GM19023 (cell line): ENCODE results near the gene TTLL1.

ENCODE experiments used
- ATAC-seq: cut with Tn5 transposase; IDR thresholded peaks from one replicate; pipeline ENCODE4 v1.9.1; 2021; ENCODE audit warnings: mild to moderate bottlenecking, moderate library complexity; ENCODE audit not compliant: unreplicated experiment

Gene TTLL1

DNA sequence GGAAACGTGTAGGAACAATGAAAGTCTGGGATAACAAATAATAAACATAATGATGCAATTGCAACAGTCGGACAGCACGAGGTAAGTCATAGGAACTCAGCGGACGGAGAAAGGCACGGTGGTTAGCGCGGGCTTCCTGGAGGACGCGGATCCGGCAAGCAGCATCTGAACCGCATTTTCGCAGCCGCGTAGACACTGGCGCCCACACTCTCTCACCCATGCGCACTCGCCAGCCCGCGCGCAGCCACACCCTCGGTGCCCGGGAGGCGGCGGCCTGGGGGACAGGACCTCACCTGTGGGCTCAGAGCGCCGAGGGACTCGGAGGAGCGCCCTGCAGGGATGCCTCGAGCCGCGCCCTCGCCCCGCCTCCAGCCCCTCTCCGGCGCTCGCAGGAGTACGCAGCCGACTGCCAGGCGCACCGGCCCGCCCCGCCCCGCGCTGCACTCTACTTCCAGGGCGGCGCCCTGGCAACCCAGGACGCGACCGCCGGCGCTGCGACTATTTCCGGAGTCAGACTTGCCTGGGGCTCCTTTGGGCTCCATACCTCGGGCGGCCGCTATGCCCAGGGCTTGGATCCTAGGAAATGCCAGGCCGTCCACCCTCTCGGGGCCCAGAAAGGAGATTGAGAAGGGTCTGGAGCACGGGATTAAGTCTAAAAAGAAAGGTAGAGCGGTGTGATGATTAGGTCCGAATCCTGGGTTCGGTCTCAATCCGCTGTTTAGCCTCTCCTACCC lies at the start of gene TTLL1:
TSS of gene TTLL1 (minus strand) at position 408 of the 734 bp plus-strand sequence. CDS start 13,805 bp downstream, outside the sequence.
- peak; percentile 79 for ATAC-seq

DNA sequence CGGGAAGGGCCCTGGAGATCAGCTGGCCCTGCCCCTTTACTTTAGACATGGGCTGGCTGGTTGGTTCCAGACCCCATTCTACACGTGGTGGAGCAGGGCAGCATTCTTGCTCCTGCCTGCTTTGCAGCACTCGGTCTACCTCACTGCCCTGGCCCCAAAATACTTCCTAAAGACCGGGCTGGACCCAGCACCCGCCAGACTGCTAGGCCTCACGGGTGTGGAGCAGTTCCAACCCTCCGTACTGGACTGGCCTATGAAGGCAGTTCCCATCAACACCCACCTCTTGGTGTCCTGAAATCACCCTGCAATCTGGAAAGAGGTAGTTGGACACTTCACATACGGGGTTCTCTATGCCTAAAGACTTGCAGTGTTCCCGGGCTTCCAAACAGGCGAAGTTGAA lies 47.6 kb upstream of the TTLL1 start:
- ATAC-seq: no peak

DNA sequence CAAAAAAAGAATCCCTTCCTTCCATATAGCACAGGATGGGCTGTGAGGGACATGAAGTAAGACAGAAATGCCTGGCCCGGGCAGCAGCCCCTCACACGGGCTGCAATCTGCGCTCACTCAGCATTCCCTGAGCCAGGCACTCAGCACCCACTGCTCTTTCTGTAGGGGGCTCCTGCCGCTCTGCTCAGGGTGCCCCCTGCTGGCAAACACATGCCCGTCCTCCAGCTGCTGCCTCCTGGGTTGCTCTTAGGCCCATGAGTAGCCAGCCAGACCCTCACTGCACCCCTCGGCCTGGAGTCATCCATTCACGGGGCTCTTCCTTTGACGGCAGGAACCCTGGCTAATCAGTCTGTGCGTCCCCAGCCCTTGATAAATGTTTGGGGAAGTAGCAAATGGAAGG lies 47.1 kb upstream of the TTLL1 start:
- ATAC-seq: no peak

DNA sequence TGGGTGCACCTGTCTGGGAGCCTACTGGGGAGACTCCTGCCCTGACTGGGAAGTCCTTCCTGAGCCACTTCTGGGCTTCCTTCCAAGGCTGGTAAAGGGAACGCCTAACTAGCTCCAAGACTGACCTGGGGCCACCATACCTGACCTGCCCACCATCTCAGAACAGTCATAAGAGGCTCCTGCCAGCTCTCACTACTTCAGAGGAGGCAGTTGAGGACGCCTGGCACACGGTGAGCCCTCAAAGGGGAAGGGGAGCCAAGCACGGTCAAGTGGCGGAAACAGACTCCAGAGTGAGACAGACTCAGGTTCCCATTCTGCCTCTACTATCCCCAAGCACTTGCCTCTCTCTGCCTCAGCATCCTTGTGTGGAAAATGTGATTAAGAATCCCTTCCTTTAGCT lies 46.4 kb upstream of the TTLL1 start:
- no peak for ATAC-seq

DNA sequence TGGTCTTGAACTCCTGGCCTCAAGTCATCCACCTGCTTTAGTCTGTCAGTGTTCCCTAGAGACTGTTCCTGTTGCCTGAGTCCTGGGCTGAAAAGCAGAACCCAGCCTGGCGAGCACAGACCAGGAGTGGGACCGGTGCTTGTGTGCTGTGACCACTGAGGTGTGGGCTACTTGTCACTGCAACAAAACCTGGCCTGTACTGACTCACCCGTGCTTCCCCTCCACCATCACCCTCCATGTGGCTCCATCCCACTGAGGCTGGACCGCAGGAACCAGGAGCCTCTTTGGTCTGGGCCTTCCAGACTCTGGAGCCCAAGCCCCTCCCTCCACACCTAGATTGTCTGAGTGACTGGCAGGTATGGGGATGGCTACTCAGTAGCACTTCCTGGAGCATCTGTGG lies 45.4 kb upstream of the TTLL1 start:
- ATAC-seq: no peak

DNA sequence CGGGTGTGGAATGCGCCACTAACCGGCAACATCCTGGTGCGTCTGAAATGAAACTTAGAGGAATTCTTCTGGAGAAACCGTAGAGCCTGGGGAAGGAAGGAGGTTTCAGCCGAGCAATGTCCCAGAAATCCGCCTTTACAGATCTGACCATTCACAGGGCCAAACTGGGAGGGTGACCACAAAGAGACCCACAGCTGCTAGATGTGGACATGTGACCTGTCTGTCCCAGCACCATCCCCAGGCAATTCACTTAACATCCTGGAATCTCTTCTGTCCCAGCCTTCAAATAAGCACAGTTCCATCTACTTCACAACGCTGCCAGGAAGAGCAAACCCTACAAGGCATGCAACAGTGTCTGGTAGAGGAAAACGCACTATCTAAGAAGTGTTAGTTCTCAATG lies 44.2 kb upstream of the TTLL1 start:
- ATAC-seq: no peak

DNA sequence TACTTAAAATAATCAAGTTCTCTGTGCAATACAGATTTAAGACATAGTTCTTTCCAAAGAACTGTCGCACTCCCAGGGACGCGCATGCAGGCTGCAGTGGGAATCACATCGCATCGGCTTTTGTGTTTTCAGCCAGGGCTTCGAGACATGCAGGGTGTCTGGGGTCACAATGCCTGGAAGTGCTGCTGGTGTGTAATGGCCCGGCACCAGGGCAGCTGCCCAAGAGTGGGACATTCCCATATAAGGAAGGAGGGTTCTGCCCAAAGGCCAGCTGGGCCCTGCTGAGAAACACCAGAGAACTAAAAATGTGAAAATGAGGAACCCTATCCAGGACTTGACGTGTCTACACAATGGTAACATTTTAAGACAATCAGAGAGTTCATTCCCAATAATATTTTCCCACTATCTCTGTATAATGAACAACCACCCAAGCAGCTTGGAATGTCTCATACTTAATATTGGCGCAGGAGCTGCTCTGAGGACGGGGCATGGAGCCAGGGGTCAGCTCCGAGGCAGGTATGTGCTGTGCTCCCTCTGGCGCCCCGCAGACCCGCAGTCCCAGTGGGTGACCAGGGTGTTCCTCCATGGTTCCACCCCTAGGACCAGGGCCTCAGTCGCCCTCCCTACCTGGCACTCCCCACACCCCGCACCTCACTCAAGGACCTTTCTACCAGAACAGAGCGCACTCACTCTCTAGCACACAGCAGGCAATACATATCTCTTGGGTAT lies 42.7 kb upstream of the TTLL1 start:
- ATAC-seq: no peak

DNA sequence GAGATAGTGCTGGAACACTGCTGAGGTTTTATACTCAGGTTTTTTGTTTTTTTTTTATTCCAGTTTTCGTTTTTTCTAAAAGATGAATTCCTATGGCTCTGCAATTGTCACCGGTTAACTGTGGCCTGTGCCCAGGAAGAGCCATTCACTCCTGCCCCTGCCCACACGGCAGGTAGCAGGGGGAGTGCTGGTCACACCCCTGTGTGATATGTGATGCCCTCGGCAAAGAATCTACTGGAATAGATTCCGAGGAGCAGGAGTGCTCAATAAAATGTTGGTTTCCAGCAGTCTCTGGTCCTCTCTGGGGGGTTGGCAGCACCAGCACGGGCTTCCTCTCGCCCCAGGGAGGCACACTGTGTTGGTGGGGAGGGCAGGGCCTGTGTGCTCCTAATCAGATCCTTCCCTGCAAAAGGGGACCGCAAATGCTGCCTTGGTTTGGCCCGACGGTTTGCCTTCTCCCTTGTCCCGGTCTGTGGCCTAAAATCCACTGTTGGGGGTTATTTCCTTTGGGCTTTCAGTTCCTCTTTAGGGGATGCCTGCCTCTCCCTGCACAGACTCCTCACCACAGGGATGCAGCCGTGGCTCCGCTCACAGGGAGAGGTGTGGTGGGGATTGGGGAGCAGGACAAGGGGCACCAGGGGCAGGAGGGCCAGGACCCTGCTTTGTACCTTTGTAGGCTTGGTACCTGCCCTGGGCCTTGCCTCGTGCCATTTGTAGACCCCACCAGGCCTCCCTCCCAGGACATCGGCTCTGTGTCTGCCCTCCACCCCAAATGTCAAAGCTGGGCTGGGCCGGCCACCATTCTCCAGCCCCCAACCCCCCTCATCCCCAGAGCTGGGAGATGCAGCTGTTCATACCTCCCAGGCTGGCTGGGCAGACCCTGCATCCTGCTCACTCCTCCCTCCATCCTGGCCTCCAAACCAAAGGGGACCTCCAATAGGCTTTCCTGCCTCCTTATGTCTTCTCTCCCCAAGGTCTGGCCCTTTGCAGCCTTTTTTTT lies 40.5 kb upstream of the TTLL1 start:
- ATAC-seq: no peak

DNA sequence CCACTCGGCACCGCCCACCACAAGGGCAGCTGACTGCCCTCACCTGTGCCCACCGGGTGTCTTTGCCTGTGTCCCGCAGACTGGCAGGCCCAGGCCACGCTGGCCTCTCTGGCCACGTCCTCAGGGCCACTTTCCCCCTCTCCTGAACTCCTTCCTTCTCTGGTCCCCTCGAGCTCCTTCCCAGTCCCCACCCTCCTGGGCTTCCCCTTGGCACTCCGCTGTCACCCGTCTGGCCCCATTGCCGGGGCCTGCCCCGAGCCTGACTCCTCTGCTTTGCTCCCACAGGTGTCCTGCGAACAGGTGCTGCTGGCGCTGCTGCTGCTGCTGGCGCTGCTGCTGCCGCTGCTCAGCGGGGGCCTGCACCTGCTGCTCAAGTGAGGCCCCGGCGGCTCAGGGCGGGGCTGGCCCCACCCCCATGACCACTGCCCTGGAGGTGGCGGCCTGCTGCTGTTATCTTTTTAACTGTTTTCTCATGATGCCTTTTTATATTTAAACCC lies 39.8 kb upstream of the TTLL1 start:
- ATAC-seq: no peak

DNA sequence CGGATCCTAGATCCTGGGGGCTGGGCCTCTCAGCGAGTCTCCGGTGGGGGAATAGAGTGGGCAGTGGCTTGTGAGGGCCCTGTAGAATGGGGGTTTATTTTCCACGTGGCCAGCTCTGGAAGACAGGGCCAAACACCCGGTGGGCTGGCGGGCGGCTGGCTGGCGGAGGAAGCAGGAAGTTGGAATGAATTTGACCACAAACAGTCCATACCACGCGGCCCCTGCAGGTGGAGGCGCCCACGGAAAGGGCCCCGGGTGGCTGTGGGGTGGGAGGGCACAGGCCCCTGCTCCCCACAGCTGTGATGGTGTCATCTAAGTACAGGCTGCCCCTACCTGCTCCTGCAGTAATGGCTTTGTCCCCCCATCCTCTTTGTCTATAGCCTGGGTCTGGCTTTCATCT lies 38.9 kb upstream of the TTLL1 start:
- no peak for ATAC-seq

DNA sequence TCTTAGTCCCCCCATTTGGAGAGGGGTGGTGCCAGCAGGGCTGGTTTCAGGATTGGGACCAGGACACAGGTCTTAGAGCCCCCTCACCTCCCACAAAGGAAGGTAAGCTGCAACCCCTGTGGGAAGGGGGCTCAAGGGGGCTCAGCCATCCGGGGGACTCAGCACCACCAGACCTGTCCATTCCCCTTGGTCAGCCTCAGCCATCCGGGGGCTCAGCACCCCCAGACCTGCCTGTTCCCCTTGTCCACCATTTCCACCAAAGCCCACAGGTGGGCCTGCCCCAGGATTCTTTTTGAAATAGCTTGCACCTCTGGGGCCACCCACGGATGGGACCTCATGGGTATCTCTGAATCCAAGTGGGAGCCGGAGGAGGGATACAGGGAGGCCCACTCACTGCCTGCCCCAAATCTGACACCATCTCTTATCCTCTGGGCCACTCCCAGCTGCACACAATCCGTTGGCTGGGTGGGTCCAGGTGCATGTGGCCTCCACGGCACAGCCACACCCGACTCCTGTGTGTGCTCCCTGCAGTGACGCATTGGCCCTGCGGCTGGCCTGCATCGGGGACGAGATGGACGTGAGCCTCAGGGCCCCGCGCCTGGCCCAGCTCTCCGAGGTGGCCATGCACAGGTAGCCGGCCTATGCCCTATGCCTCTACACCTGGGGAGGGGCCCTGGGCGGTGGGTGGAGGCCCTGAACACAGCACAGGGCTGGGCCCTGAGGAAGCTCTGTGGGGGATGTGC lies 38.1 kb upstream of the TTLL1 start:
- ATAC-seq: no peak

DNA sequence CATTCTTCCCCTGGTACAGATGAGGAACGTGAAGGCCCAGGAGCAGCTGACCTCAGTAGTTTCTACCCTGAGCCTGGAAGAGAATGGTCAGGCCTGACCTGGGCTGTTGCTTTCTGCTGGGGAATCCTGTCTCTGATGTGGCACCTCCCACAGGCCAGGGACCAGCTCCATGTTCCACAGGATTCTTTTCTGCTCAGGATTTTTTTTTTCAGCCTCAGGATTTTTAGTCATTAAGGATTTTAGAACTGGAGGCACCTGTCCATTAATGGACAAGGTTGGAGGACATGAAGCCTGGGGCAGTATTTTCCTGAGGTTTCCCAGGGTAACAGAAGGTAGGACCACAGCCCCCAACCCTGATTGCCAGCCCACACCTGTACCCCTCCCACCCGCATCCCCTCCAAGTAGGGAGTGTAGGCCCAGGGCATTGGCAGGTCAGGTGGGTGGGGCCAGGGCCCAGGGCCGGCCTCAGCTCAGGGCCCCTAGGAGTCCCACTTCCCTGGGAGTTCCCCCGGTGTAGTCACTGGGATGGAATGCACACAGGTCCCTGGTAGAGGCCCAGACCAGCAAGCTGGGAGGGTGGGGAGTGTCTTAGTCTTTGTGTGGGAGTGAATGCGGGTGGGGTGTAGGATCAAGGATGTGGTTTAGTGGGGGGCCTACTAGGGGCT lies 37.4 kb upstream of the TTLL1 start:
- no peak for ATAC-seq

DNA sequence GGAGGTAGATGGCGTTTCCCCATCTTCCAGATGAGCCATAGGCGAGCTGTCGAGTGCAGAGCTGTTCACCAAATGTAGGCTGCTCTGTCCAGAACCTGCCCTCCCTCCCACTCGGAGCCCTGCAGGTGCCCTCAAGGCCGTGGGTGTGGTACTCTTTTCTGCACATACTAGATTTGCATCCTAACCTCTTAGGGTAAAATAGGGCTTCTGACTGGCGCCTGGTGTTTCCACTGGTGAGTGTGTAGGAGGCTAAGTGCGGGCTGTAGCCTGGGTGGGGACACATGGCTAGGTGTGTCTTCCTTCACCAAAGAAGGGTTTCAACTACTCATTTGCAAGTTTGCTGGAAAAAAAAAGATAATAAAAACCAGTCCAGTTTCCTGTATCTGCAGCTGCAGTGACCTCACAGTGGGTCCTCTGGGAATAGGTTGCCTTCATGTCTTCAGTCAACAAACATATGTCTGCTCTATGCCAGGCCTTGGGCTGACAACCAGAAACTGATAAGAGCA lies 29.8 kb upstream of the TTLL1 start:
- peak; percentile 70 for ATAC-seq

DNA sequence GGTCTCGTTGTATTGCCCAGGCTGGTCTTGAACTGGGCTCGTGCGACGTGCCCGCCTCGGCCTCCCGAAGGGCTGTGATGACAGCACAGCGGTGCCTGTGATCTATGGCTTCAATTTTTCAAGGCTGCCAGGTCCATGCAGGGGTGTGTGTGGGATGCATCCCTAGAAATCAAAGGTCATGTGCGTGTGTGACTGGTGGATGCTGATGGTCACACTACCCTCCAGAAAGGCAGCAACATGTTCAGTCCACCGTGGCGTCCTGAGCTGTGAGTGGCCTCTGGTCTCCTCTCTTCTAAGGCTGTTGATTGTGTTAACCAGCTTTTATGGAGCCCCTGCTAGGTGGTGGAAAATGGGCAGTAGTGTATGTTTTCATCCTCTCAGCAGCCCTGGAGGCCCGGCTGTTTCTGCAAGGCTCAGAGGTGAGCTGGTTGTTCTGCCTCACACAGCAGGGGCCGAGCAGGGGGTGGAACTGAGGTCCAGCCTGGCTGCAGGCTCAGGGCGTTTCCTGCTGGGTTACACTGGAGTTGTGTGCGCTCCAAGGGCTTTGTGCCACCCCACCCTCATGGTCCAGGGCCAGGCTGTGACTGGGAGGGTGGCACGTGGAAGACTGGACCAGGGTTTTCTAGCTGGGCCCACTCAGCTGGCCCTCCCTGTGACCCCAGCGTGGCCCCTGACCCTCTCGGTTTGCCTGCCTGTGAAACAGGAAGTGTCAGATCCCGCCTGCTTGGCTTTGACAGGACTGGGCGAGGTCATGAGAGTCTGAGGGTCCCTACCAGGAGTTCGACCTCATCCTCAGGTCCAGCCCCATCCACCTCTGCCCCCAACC lies 29.0 kb upstream of the TTLL1 start:
- peak; percentile 18 for ATAC-seq

DNA sequence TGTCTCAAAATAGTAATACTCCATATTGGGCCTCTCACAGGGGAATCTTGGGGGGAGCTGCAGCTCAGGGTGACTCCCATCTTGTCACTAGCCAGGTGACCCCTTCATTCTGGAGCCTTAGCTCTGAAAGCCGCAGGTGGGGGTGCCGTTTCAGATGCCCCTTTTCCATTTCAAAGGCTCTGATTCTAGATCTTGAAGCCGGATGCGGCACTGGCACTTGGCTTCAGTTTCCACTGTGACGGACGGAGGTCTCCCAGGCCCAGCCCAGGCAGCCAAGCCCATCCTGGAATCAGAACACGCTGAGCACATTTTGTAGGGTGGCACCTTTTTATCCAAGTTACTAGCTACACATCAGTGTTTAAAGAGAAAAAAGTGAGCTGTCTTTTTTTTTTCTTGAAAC lies 27.7 kb upstream of the TTLL1 start:
- no peak for ATAC-seq

DNA sequence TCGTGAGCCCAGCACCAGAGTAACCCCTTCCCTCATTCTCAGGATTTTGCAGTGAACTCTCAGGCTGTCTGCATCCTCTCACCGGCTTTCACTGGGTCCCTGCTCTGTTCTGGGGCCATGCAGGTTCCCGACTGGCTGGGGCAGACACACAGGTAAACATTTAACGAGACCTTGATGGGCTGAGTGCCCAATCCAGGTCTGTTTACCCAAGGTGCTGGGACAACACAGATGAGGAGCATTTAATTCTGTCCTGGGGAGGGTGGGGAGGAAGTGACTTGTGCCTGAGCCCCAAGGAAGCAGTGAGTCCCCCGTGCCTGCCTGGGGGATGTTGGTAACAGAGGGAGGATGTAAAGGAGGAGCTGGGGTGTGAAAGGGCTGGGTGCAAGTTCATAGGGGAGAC lies 25.8 kb upstream of the TTLL1 start:
- no peak for ATAC-seq

DNA sequence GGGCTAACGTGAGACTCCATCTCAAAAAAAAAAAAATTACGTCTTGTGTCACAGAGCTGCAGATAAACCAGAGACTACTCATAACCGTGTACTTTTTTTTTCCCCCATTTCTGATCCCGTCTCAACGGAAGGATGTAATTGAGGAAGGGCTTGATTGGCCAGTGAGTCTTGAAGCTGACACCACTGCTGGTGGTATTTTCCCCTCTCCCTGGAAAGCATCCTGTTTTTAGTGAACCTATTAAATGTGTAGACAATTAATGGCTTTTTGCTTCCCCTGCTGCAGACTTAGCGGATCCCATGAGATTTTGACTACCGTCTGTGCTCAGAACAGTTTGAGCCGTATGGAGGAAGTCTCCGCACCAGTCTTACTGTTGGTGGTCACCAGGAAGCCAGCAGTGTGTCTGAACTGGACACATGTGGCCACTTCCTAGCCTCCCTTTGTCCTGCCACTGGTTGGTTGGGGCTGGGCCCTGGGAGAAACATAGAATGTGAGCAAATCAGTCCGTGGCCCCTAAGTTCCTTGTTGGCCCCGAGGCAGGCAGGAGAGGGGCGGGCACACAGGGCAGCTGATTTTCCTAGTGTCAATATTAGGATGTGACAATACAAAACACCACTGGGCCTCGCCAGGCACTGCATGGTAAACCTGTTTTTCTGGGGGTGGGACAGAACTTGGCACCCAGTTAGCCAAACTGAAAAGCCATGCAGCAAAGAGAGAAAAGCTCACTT lies 24.5 kb upstream of the TTLL1 start:
- no peak for ATAC-seq

DNA sequence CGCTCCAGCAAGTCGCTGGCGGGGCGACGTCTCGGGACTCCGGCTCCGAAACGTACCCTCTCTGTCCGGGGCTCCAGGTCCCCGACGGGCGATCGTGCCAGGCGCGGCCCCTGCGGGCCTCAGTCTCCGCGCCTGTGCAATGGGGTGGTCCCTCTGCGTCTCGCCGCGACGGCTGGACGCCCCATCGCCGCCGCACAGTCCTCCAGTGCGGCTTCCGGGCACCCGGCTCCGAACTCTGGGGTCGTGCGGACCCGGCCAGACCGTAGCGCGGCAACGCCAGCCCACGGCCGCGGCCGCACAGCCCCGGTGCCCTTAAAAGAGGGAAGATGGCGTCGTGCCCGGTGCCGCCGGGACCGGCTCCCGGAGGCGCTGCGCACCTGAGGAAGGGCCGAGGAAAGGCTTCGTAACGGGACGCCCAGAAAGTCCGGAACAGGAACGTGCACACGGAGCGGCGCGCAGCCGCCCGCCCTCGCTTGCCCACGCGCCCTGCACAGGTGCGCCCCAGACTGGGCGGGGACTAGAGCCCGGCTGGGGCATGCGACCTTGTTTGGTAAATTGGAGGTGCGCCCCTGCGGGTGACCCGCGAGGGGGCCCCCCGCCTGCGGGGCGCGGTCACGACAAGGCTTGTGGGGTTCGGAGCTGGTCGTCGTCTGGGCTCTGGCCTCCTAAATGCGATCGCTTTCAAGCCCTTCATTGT lies 21.9 kb upstream of the TTLL1 start:
- ATAC-seq: no peak
